Activated CD8-positive, alpha-beta memory T cell treated with anti-CD3 and anti-CD28 coated beads, Interleukin-2, amount 50 U/mL, for 48 hours (primary cell): Measurements from ENCODE around the gene CHST6.
"Not testable (repeated sequence)": the region's sequence is repeated elsewhere in the genome, so short reads cannot be mapped to it uniquely, and the experiment has no call there.

ENCODE experiments used
- DNase-seq: peaks from one replicate; pipeline ENCODE4 v3.0.0-alpha.2; 2020

Gene CHST6

GRCh38 chr16:75472908-75473877 is 22.0 kb downstream of the CHST6 start:
- DNase-seq, result no peak

GRCh38 chr16:75471723-75472633 is 23.3 kb downstream of the CHST6 start:
- no peak for DNase-seq

- no peak for DNase-seq
These were observed 28.5 kb downstream of the CHST6 start for GRCh38 chr16:75466760-75467159.

- peak; percentile 99 for DNase-seq
These were observed 30.9 kb downstream of the CHST6 start, which contains the start of gene TMEM170A for GRCh38 chr16:75464122-75464918. TMEM170A (minus strand) TSS chr16:75464689; CDS start chr16:75464600, 89 bp downstream.

GRCh38 chr16:75463389-75464121 is 31.7 kb downstream of the CHST6 start:
- DNase-seq, result not testable (repeated sequence)

GRCh38 chr16:75462806-75463205 is 32.4 kb downstream of the CHST6 start:
- DNase-seq, result no peak

GRCh38 chr16:75461575-75461974 is 33.7 kb downstream of the CHST6 start:
- DNase-seq, result no peak

GRCh38 chr16:75460446-75460845 is 34.8 kb downstream of the CHST6 start:
- DNase-seq, result no peak

GRCh38 chr16:75459691-75460090 is 35.5 kb downstream of the CHST6 start:
- DNase-seq, result no peak

- DNase-seq, result no peak
These were observed 36.8 kb downstream of the CHST6 start for GRCh38 chr16:75458439-75458838.

- no peak for DNase-seq
These were observed 37.2 kb downstream of the CHST6 start for GRCh38 chr16:75458029-75458428.

- DNase-seq, result no peak
These were observed 37.7 kb downstream of the CHST6 start for GRCh38 chr16:75457485-75458021.

- DNase-seq, result no peak
These were observed 38.3 kb downstream of the CHST6 start for GRCh38 chr16:75456971-75457370.

- DNase-seq, result not testable (repeated sequence)
These were observed 38.8 kb downstream of the CHST6 start for GRCh38 chr16:75456486-75456885.

GRCh38 chr16:75455677-75456076 is 39.6 kb downstream of the CHST6 start:
- no peak for DNase-seq

GRCh38 chr16:75452464-75453190 is 42.6 kb downstream of the CHST6 start:
- DNase-seq, result no peak

- no peak for DNase-seq
These were observed 48.8 kb downstream of the CHST6 start for GRCh38 chr16:75446416-75446815.

- peak; percentile 8 for DNase-seq
These were observed 49.9 kb downstream of the CHST6 start for GRCh38 chr16:75445298-75445697.

- no peak for DNase-seq
These were observed 51.9 kb downstream of the CHST6 start for GRCh38 chr16:75443298-75443697.

GRCh38 chr16:75433732-75434413 is 61.4 kb downstream of the CHST6 start:
- no peak for DNase-seq
